CD4-positive, alpha-beta T cell (primary cell): ENCODE results near the gene AXIN1. TPM values are rescaled to one million over a fixed set of nuclear protein-coding genes. Genes with fewer than 3 reads are reported as not detected.
A peak's percentile ranks its signal among the peaks of the same experiment; 100 is the strongest.
"Not testable (repeated sequence)": the region's sequence is repeated elsewhere in the genome, so short reads cannot be mapped to it uniquely, and the experiment has no call there.

Experiments used
- ATAC-seq: fragments of 200-7000 bp; cut with Tn5 transposase; one replicate; pipeline ENCODE4 v1.10.0; 2022; ENCODE audit warnings: mild to moderate bottlenecking; ENCODE audit not compliant: poor library complexity
- CTCF ChIA-PET: fragments of 350-600 bp; sonication (Branson Sonifier 250); formaldehyde crosslinking; loops from one replicate; lab custom pipeline; 2021; ENCODE audit warnings: antibody characterized with exemption, inconsistent platforms; lab: Charles Lee
- POLR2A ChIA-PET: fragments of 350-600 bp; sonication (Branson Sonifier 250); formaldehyde crosslinking; loops from one replicate; lab custom pipeline; 2021; ENCODE audit warnings: antibody characterized with exemption, inconsistent platforms; lab: Charles Lee
- DNase-seq, 14 experiments: peaks; one replicate each; pipeline ENCODE4 v3.0.0-alpha.2; 2013 to 2020; ENCODE audit warnings: mixed read lengths in 2 of 14
- H3K27ac ChIP-seq, 2 donors: one replicate each; pipeline versions ENCODE4 v1.5.1 to v1.7.0; 2013; ENCODE audit warnings: low read length in 2 of 2, low read depth in 1 of 2, mild to moderate bottlenecking in 1 of 2
- H3K27me3 ChIP-seq, 2 experiments: 1 replicate in 1 of 2; 2 replicates in 1 of 2; pipeline versions ENCODE4 v1.6.1 to v1.7.0; 2013; ENCODE audit warnings: low read length in 2 of 2, control low read depth in 1 of 2, mild to moderate bottlenecking in 1 of 2, moderate library complexity in 1 of 2; ENCODE audit not compliant: insufficient read depth in 2 of 2, control insufficient read depth in 1 of 2
- H3K36me3 ChIP-seq: one replicate; pipeline ENCODE4 v1.6.1; 2013; ENCODE audit warnings: low read length, control low read depth; ENCODE audit not compliant: insufficient read depth
- H3K4me1 ChIP-seq: one replicate; pipeline ENCODE4 v1.6.1; 2013; ENCODE audit warnings: low read length, control low read depth; ENCODE audit not compliant: insufficient read depth
- H3K4me3 ChIP-seq: one replicate; pipeline ENCODE4 v1.5.1; 2013; ENCODE audit warnings: mild to moderate bottlenecking, low read length, moderate library complexity
- H3K9me3 ChIP-seq, 2 experiments: 1 replicate in 1 of 2; 2 replicates in 1 of 2; pipeline versions ENCODE4 v1.6.1 to v1.7.0; 2013; ENCODE audit warnings: low read length in 2 of 2, mild to moderate bottlenecking in 2 of 2, control low read depth in 1 of 2, moderate library complexity in 1 of 2; ENCODE audit not compliant: control insufficient read depth in 1 of 2, insufficient read depth in 1 of 2
- H3K27ac Mint-ChIP-seq: one replicate; pipeline ENCODE4 v1.8.0; 2020; ENCODE audit warnings: mixed read lengths
- H3K27me3 Mint-ChIP-seq: one replicate; pipeline ENCODE4 v1.8.0; 2021; ENCODE audit warnings: mixed read lengths
- H3K36me3 Mint-ChIP-seq: one replicate; pipeline ENCODE4 v1.8.0; 2021; ENCODE audit warnings: low read depth, mixed read lengths
- H3K4me1 Mint-ChIP-seq: one replicate; pipeline ENCODE4 v1.8.0; 2021; ENCODE audit warnings: low read depth, mixed read lengths
- H3K4me3 Mint-ChIP-seq: one replicate; pipeline ENCODE4 v1.8.0; 2020; ENCODE audit warnings: mild to moderate bottlenecking, mixed read lengths
- H3K9me3 Mint-ChIP-seq: one replicate; pipeline ENCODE4 v1.8.0; 2020; ENCODE audit warnings: mixed read lengths
- intact Hi-C, 2 experiments: fragments of 100-400 bp; cut with DNase I in 1 of 2; cut with micrococcal nuclease in 1 of 2; formaldehyde crosslinking; loops; one replicate each; pipeline versions ENCODE4 v1.15.1 to v1.9.0; 2023 to 2025; cut with DNase I, micrococcal nuclease
- total RNA-seq, 174 experiments: library from RNA in 2 of 174; stranded (reverse) in 2 of 174; gene quantifications; one replicate each; pipeline ENCODE4 v1.2.3 and lab custom pipeline; 2021 to 2026
- TF ChIP-seq, protein P1 (sequence below): fragments of 200-600 bp; IDR thresholded peaks from one replicate; pipeline ENCODE4 v1.8.0; 2022; ENCODE audit warnings: antibody characterized with exemption, mild to moderate bottlenecking

The AXIN1 gene
- total RNA-seq, 2 experiments from 2014 or later, result 24.7 to 26.3 TPM

DNA sequence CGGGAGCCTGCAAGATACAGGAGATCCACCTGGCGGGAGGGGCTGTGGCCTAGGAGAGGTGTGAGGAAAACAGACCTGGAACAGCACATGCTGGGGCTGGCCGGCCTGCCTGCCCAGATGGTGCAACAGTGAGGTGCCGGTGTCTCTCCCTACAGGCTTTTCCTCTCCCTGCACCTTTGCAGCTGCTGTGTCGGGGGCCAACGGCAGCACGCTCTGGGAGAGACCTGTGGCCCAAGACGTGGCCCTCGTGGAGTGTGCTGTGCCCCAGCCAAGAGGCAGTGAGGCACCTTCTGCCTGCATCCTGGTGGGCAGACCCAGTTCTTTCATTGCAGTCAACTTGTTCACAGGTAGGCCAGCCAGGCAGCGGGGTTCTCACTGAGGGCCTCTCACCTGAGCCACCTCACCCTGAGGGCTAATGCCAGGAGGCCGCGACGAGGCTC, 92.7 kb downstream of the AXIN1 start:
- ChIA-PET POLR2A (no interaction called here), CTCF (no interaction called here)
- Histone ChIP-seq H3K36me3 (peaks cover 24% of the 10 kb centered on the region), H3K9me3 (no peaks in the 10 kb centered on the region), H3K27ac (no peak overlapping the region), H3K4me1 (peaks cover 2% of the 10 kb centered on the region), H3K4me3 (no peak overlapping the region), H3K27me3 (no peaks in the 10 kb centered on the region)
- Mint-ChIP-seq H3K4me1 (peaks cover 7% of the 10 kb centered on the region), H3K27ac (no peak overlapping the region), H3K36me3 (peaks cover 37% of the 10 kb centered on the region), H3K9me3 (no peaks in the 10 kb centered on the region), H3K4me3 (no peak overlapping the region), H3K27me3 (no peaks in the 10 kb centered on the region)
- DNase-seq (no peak), ATAC-seq (no peak)
- intact Hi-C loops, result no loop called here
- TF ChIP-seq, protein P1, sequence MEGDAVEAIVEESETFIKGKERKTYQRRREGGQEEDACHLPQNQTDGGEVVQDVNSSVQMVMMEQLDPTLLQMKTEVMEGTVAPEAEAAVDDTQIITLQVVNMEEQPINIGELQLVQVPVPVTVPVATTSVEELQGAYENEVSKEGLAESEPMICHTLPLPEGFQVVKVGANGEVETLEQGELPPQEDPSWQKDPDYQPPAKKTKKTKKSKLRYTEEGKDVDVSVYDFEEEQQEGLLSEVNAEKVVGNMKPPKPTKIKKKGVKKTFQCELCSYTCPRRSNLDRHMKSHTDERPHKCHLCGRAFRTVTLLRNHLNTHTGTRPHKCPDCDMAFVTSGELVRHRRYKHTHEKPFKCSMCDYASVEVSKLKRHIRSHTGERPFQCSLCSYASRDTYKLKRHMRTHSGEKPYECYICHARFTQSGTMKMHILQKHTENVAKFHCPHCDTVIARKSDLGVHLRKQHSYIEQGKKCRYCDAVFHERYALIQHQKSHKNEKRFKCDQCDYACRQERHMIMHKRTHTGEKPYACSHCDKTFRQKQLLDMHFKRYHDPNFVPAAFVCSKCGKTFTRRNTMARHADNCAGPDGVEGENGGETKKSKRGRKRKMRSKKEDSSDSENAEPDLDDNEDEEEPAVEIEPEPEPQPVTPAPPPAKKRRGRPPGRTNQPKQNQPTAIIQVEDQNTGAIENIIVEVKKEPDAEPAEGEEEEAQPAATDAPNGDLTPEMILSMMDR, result no peak

DNA sequence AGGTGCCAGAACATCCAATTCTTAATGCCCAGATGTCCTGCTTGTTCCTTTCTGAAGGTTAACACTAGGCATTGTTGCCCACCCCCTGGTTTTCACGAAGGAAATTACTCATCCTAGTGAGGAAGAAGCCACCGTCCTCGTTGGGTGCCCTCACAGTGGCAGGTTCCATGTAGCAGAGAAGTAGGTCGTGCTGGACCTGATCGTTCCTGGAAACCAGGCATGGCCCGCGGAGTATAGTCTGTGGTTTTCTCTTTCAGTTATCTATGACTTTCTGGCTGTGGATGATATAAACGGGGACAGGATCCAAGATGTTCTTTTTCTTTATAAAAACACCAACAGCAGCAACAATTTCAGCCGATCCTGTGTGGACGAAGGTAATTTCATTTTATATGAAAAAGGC, 93.3 kb downstream of the AXIN1 start:
- peaks cover 8% of the 10 kb centered on the region for H3K4me1 ChIP-seq
- peaks cover 30% of the 10 kb centered on the region for H3K36me3 ChIP-seq
- H3K4me3 ChIP-seq, result no peak overlapping the region
- POLR2A ChIA-PET, result no interaction called here
- no peaks in the 10 kb centered on the region for H3K9me3 ChIP-seq
- intact Hi-C loops, result no loop called here
- Mint-ChIP-seq H3K27me3 (no peaks in the 10 kb centered on the region), H3K4me3 (no peak overlapping the region), H3K36me3 (peaks cover 38% of the 10 kb centered on the region), H3K27ac (no peak overlapping the region), H3K4me1 (peaks cover 11% of the 10 kb centered on the region), H3K9me3 (no peaks in the 10 kb centered on the region)
- ATAC-seq (no peak), DNase-seq (no peak)
- TF ChIP-seq, protein P1, result no peak
- no peaks in the 10 kb centered on the region for H3K27me3 ChIP-seq
- CTCF ChIA-PET, result no interaction called here
- H3K27ac ChIP-seq, result no peak overlapping the region

DNA sequence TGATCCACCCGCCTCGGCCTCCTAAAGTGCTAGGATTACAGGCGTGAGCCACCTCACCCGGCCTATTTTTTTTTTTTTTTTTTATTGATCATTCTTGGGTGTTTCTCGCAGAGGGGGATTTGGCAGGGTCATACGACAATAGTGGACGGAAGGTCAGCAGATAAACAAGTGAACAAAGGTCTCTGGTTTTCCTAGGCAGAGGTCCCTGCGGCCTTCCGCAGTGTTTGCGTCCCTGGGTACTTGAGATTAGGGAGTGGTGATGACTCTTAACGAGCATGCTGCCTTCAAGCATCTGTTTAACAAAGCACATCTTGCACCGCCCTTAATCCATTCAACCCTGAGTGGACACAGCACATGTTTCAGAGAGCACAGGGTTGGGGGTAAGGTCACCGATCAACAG, 94.4 kb downstream of the AXIN1 start:
- CTCF ChIA-PET, result not testable (repeated sequence)

DNA sequence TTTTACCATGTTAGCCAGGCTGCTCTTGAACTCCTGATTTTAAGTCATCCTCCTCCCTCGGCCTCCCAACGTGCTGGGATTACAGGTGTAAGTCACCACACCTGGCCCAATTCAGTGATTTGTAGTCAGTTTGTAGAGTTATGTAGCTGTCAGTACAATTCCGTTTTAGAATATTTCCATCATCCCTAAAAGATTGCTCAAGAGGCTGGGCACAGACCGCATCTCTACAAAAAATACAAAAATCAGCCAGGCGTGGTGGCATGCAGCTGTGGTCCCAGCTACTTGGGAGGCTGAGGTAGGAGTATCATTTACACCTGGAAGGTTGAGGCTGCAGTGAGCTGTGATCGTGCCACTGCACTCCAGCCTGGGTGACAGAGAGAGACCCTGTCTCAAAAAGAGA, 97.3 kb downstream of the AXIN1 start:
- Histone ChIP-seq H3K4me3 (no peak overlapping the region), H3K27ac (no peak overlapping the region), H3K27me3 (no peaks in the 10 kb centered on the region), H3K36me3 (peaks cover 12% of the 10 kb centered on the region), H3K4me1 (peaks cover 35% of the 10 kb centered on the region), H3K9me3 (no peaks in the 10 kb centered on the region)
- ATAC-seq (no peak), DNase-seq (no peak)
- Mint-ChIP-seq H3K27me3 (no peaks in the 10 kb centered on the region), H3K4me3 (peak overlapping the region; percentile 58), H3K27ac (no peak overlapping the region), H3K36me3 (peaks cover 36% of the 10 kb centered on the region), H3K9me3 (no peaks in the 10 kb centered on the region), H3K4me1 (peaks cover 29% of the 10 kb centered on the region)
- TF ChIP-seq, protein P1, result no peak
- POLR2A ChIA-PET, result interaction anchor here (4.3 kb wide), 1 partner anchor 20 kb away, joined by 29 read pairs; the partner anchor contains the start of gene FAM234A
- intact Hi-C loops, result no loop called here
- CTCF ChIA-PET, result no interaction called here

More for the DNA sequence above, 94.4 kb downstream of the AXIN1 start:
- Histone ChIP-seq H3K36me3 (peaks cover 22% of the 10 kb centered on the region), H3K4me1 (peaks cover 20% of the 10 kb centered on the region)
- H3K4me3 ChIP-seq, H3K27ac ChIP-seq, H3K27ac Mint-ChIP-seq, intact Hi-C loops, H3K9me3 ChIP-seq, POLR2A ChIA-PET, H3K9me3 Mint-ChIP-seq, H3K27me3 Mint-ChIP-seq, ATAC-seq, H3K4me3 Mint-ChIP-seq, H3K27me3 ChIP-seq, DNase-seq: not testable (repeated sequence)
- H3K4me1 Mint-ChIP-seq, result peaks cover 20% of the 10 kb centered on the region
- peaks cover 43% of the 10 kb centered on the region for H3K36me3 Mint-ChIP-seq
